ENCODE results near the gene DISC1. TPM values are rescaled to one million over a fixed set of nuclear protein-coding genes. Genes with fewer than 3 reads are reported as not detected.

Gene DISC1
- total RNA-seq, 2 experiments from 2014 or later, result 3.5 to 5.0 TPM

DNA sequence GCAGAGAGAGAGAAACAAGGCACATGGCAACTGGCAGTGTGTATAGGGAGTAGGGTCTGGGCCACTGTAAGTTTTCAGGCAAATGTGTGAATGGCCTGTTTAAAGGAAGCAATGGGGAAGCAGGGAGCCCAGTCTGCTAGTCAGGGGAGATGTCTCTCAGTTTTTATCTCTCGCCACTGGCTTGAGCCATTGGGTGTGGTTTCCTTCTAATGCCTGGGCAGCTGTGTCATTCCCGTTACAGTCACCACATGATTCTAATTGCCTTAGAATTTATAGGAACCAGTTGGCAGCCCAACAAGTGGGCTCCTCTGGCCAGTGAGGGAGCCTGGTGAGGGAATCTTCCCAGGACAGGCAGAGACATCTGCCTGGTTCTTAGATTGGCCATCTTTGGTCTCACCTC, 182.4 kb downstream of the DISC1 start:
- Mint-ChIP-seq H3K4me3 (no peak overlapping the region), H3K4me1 (ENCODE audit: low read depth) (no peaks in the 10 kb centered on the region), H3K9me3 (no peaks in the 10 kb centered on the region), H3K27me3 (no peaks in the 10 kb centered on the region), H3K27ac (no peak overlapping the region), H3K36me3 (ENCODE audit: low read depth) (peaks cover 2% of the 10 kb centered on the region)
- no peak for ATAC-seq
- TF ChIP-seq, protein P1, sequence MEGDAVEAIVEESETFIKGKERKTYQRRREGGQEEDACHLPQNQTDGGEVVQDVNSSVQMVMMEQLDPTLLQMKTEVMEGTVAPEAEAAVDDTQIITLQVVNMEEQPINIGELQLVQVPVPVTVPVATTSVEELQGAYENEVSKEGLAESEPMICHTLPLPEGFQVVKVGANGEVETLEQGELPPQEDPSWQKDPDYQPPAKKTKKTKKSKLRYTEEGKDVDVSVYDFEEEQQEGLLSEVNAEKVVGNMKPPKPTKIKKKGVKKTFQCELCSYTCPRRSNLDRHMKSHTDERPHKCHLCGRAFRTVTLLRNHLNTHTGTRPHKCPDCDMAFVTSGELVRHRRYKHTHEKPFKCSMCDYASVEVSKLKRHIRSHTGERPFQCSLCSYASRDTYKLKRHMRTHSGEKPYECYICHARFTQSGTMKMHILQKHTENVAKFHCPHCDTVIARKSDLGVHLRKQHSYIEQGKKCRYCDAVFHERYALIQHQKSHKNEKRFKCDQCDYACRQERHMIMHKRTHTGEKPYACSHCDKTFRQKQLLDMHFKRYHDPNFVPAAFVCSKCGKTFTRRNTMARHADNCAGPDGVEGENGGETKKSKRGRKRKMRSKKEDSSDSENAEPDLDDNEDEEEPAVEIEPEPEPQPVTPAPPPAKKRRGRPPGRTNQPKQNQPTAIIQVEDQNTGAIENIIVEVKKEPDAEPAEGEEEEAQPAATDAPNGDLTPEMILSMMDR (IDR thresholded peaks at IDR 0.05), result no peak
- intact Hi-C loops (cut with micrococcal nuclease), result loop anchor here (5.0 kb wide), 1 partner anchor 52 kb away; no protein-coding TSS in a partner anchor
- DNase-seq, result no peak
- ChIA-PET CTCF (interaction anchor here (3.7 kb wide), 1 partner anchor 52 kb away, joined by 35 read pairs; no protein-coding TSS in a partner anchor), POLR2A (no interaction called here)

DNA sequence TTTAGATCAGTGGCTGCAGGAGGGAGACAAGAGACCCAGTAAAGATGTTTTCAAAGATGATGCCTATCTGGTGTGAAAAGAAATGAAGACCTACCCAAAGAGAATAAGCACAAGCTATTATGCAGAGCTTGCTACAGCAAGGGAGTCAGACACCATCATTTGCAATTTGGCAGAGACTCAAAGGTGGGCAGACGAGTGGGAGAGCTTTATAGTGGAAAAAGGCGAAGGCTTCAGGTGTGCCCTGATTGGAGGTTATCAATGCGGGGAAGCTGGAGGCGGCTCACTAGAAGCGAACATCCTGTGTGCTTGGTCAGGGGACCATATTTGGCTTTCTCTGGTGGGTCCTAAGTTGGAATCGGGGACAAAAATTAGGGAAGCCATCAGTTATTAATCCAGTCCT, 183.8 kb downstream of the DISC1 start:
- TF ChIP-seq, protein P1 (IDR thresholded peaks at IDR 0.05), result no peak
- Mint-ChIP-seq H3K4me1 (ENCODE audit: low read depth) (no peaks in the 10 kb centered on the region), H3K27me3 (no peaks in the 10 kb centered on the region), H3K36me3 (ENCODE audit: low read depth) (peaks cover 2% of the 10 kb centered on the region), H3K27ac (no peak overlapping the region), H3K9me3 (no peaks in the 10 kb centered on the region), H3K4me3 (no peak overlapping the region)
- ATAC-seq, result no peak
- intact Hi-C loops (cut with micrococcal nuclease), result no loop called here
- no peak for DNase-seq
- POLR2A ChIA-PET, result no interaction called here
- CTCF ChIA-PET, result interaction anchor here (1.2 kb wide), 1 partner anchor 53 kb away, joined by 5 read pairs; no protein-coding TSS in a partner anchor

DNA sequence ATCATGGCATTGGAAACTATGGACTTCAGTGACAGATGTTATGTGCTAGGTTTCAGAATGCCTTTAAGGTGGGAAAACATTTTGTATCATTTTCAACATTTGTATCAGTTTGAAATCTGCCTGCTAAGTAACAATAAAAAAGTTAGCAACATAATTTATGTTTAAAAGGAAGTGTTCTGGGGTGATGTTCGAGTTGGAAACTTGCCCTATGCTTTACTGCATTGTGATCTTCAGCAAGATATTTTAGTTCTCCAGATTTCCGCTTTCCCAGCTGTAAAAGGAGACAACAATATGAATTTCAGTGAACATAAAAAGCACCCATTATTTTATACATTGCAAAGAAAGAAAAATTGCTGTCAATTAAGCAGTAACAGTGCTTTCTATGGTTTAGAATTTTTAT, 187.4 kb downstream of the DISC1 start:
- no peak for DNase-seq
- H3K4me3 Mint-ChIP-seq, result no peak overlapping the region
- no peaks in the 10 kb centered on the region for H3K27me3 Mint-ChIP-seq
- ATAC-seq, result no peak
- ChIA-PET POLR2A (no interaction called here), CTCF (no interaction called here)
- peaks cover 2% of the 10 kb centered on the region for H3K36me3 Mint-ChIP-seq (ENCODE audit: low read depth)
- intact Hi-C loops (cut with micrococcal nuclease), result no loop called here
- H3K4me1 Mint-ChIP-seq (ENCODE audit: low read depth), result no peaks in the 10 kb centered on the region
- TF ChIP-seq, protein P1 (IDR thresholded peaks at IDR 0.05), result no peak
- H3K9me3 Mint-ChIP-seq, result no peaks in the 10 kb centered on the region
- H3K27ac Mint-ChIP-seq, result no peak overlapping the region

DNA sequence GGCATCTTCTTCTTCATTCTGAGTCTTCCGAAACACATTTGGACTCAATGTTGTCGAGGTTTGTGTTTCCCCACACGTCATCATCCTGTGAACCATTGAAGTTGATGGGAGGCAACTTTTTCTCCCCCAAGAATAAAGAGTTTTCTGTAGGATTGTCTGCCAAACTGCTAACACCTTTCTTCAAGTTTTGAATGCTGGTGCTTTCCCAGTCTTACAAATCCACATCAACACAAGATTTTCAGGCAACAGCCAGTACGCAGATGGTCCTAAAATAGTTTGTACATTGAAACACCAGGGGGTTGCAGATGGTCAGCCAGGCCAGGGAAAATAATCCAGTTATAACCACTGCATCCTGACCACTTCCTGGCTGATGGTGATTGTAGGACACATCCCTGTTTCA, 187.9 kb downstream of the DISC1 start:
- Mint-ChIP-seq H3K36me3 (ENCODE audit: low read depth) (peaks cover 2% of the 10 kb centered on the region), H3K27me3 (no peaks in the 10 kb centered on the region), H3K27ac (no peak overlapping the region), H3K9me3 (no peaks in the 10 kb centered on the region), H3K4me1 (ENCODE audit: low read depth) (no peaks in the 10 kb centered on the region), H3K4me3 (no peak overlapping the region)
- intact Hi-C loops (cut with micrococcal nuclease), result no loop called here
- ATAC-seq (no peak), DNase-seq (no peak)
- CTCF ChIA-PET, result no interaction called here
- TF ChIP-seq, protein P1 (IDR thresholded peaks at IDR 0.05), result no peak
- POLR2A ChIA-PET, result no interaction called here

DNA sequence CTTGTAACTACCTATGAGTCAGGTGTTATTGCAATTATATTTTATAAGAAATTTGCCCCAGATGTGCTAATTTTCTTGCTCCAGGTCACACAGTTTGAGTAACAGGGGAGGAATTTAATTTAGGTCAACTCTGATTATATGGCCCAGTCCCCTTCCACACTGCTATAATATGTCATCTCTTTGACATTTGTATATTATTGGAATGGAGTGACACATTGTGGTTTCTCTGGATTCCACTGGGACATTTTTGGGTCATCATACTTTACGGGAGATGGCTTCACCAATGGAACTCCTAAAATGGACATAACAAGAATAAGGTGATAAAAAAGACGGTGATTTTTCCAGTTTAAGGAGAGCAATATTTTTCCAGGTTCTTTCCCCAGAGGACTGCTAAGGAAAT, 191.2 kb downstream of the DISC1 start:
- TF ChIP-seq, protein P1 (IDR thresholded peaks at IDR 0.05), result no peak
- Mint-ChIP-seq H3K27ac (no peak overlapping the region), H3K36me3 (ENCODE audit: low read depth) (peaks cover 1% of the 10 kb centered on the region), H3K27me3 (no peaks in the 10 kb centered on the region), H3K9me3 (no peaks in the 10 kb centered on the region), H3K4me1 (ENCODE audit: low read depth) (no peaks in the 10 kb centered on the region), H3K4me3 (no peak overlapping the region)
- ChIA-PET POLR2A (no interaction called here), CTCF (interaction anchor here (1.8 kb wide), 1 partner anchor 10 kb away, joined by 4 read pairs; no protein-coding TSS in a partner anchor)
- no peak for ATAC-seq
- intact Hi-C loops (cut with micrococcal nuclease), result no loop called here
- no peak for DNase-seq

Data from activated CD8-positive, alpha-beta T cell treated with anti-CD3 and anti-CD28 coated beads for 36 hours (primary cell).